Suprapubic skin (tissue), 4 donors: ENCODE results near the gene PRKCE. TPM values are rescaled to one million over a fixed set of nuclear protein-coding genes. Genes with fewer than 3 reads are reported as not detected.

Experiments used
- DNase-seq, 2 donors: peaks; one replicate each; pipeline ENCODE4 v3.0.0-alpha.2; 2019; ENCODE audit warnings: low spot score in 2 of 2
- H3K27ac ChIP-seq: fragments of 200-600 bp; sonication (generic); one replicate; pipeline ENCODE4 v1.5.1; 2019
- H3K27me3 ChIP-seq: fragments of 200-600 bp; sonication (generic); one replicate; pipeline ENCODE4 v1.5.1; 2019
- H3K36me3 ChIP-seq: fragments of 200-600 bp; sonication (generic); one replicate; pipeline ENCODE4 v1.5.1; 2019
- H3K4me1 ChIP-seq: fragments of 200-600 bp; sonication (generic); one replicate; pipeline ENCODE4 v1.5.1; 2019
- H3K4me3 ChIP-seq: fragments of 200-600 bp; sonication (generic); one replicate; pipeline ENCODE4 v1.5.1; 2019; ENCODE audit warnings: mild to moderate bottlenecking
- H3K9me3 ChIP-seq: fragments of 200-600 bp; sonication (generic); one replicate; pipeline ENCODE4 v1.5.1; 2019
- EP300 ChIP-seq: sonication (generic); formaldehyde crosslinking; IDR thresholded peaks from one replicate; pipeline ENCODE4 v1.6.1; 2017; ENCODE audit warnings: antibody characterized with exemption
- POLR2A ChIP-seq, 2 donors: fragments of 450-650 bp; IDR thresholded peaks; one replicate each; pipeline ENCODE4 v1.6.1; 2017; ENCODE audit warnings: antibody characterized with exemption in 2 of 2, mild to moderate bottlenecking in 2 of 2, moderate library complexity in 2 of 2
- POLR2AphosphoS5 ChIP-seq, 3 donors: sonication (generic); formaldehyde crosslinking; IDR thresholded peaks; one replicate each; pipeline ENCODE4 v1.6.1; 2017; ENCODE audit warnings: antibody characterized with exemption in 3 of 3
- WGBS: methylation state at CpG from one replicate; pipeline ENCODE4 v1.1.5; 2018; 5-methylcytosine and 5-hydroxymethylcytosine counted together
- total RNA-seq, 4 donors: library from RNA; depleted of rRNA; stranded (reverse); fragments of >200 nt; gene quantifications; one replicate each; pipeline ENCODE4 v1.1.0, GENCODE V29; 2016
- TF ChIP-seq, protein P1 (sequence below), 2 donors: fragments of 200-600 bp in 1 of 2; fragments of 450-650 bp in 1 of 2; sonication (generic) in 1 of 2; IDR thresholded peaks; one replicate each; pipeline ENCODE4 v1.5.1; 2016 to 2019; ENCODE audit warnings: antibody characterized with exemption in 2 of 2, mild to moderate bottlenecking in 1 of 2, moderate library complexity in 1 of 2

The PRKCE gene
- total RNA-seq, 4 donors from 2014 or later, result 7.9 to 18.3 (median 12.5) TPM

DNA sequence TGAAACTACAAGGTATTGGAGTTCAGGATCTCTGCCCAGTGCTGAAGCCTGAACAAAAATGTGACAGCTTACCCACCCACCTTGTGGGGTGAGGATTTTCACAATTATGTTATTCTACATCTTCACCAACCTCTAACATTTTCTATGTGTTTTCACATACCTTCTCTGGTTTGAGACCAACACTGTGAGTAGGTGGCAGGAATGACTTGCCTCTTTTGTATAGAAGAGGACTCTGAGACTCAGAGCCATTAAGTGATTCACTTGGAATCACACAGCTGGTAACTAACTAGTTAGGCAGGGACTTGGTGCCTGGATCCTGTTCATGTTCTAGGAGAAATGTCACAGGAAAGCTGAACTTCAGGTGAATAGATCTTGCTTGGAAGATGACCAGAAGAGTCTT lies 25.7 kb upstream of the PRKCE start:
- Histone ChIP-seq H3K27me3 (no peaks in the 10 kb centered on the region), H3K4me1 (no peaks in the 10 kb centered on the region), H3K27ac (no peak overlapping the region), H3K4me3 (no peak overlapping the region), H3K36me3 (no peaks in the 10 kb centered on the region), H3K9me3 (no peaks in the 10 kb centered on the region)
- no peak for DNase-seq
- TF ChIP-seq POLR2AphosphoS5 (IDR thresholded peaks at IDR 0.05), result no peak
- TF ChIP-seq POLR2A (IDR thresholded peaks at IDR 0.05), result no peak
- TF ChIP-seq, protein P1, sequence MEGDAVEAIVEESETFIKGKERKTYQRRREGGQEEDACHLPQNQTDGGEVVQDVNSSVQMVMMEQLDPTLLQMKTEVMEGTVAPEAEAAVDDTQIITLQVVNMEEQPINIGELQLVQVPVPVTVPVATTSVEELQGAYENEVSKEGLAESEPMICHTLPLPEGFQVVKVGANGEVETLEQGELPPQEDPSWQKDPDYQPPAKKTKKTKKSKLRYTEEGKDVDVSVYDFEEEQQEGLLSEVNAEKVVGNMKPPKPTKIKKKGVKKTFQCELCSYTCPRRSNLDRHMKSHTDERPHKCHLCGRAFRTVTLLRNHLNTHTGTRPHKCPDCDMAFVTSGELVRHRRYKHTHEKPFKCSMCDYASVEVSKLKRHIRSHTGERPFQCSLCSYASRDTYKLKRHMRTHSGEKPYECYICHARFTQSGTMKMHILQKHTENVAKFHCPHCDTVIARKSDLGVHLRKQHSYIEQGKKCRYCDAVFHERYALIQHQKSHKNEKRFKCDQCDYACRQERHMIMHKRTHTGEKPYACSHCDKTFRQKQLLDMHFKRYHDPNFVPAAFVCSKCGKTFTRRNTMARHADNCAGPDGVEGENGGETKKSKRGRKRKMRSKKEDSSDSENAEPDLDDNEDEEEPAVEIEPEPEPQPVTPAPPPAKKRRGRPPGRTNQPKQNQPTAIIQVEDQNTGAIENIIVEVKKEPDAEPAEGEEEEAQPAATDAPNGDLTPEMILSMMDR (IDR thresholded peaks at IDR 0.05), result no peak
- no peak for TF ChIP-seq EP300

- H3K27me3 ChIP-seq, result no peaks in the 10 kb centered on the region
- no peaks in the 10 kb centered on the region for H3K36me3 ChIP-seq
- DNase-seq, result no peak
- H3K9me3 ChIP-seq, result no peaks in the 10 kb centered on the region
- 86% methylated on average over 8 of the region's 8 CpGs for WGBS
- no peaks in the 10 kb centered on the region for H3K4me1 ChIP-seq
- H3K4me3 ChIP-seq, result no peak overlapping the region
- no peak for TF ChIP-seq POLR2A (IDR thresholded peaks at IDR 0.05)
- H3K27ac ChIP-seq, result no peak overlapping the region
These were observed 24.9 kb upstream of the PRKCE start for GRCh38 chr2:45626387-45627221.

DNA sequence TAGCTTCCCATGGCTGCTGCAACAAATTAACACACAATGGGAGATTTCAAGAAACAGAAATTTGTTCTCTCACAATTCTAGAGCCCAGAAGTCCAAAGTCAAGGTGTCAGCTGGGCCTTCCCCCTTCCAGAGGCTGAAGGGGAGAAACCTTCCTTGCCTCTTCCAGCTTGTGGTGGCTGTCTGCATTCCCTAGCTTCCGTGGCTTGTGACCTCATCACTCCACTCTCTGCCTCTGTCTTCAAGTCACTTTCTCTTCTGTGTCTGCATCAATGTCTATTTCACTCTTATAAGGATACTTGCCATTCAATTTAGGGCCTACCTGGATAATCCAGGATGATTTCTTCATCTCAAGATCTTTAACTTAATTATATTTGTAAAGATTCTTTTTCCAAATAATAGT lies 23.6 kb upstream of the PRKCE start:
- H3K27me3 ChIP-seq, result no peaks in the 10 kb centered on the region
- H3K4me1 ChIP-seq, result no peaks in the 10 kb centered on the region
- 100% methylated on average over 1 of the region's 1 CpG for WGBS
- no peaks in the 10 kb centered on the region for H3K9me3 ChIP-seq
- TF ChIP-seq POLR2A (IDR thresholded peaks at IDR 0.05) (no peak), EP300 (no peak), POLR2AphosphoS5 (IDR thresholded peaks at IDR 0.05) (no peak)
- TF ChIP-seq, protein P1 (IDR thresholded peaks at IDR 0.05), result no peak
- no peak overlapping the region for H3K27ac ChIP-seq
- no peak overlapping the region for H3K4me3 ChIP-seq
- DNase-seq, result no peak
- H3K36me3 ChIP-seq, result no peaks in the 10 kb centered on the region

GRCh38 chr2:45629971-45630370 lies 21.5 kb upstream of the PRKCE start:
- Histone ChIP-seq H3K36me3 (no peaks in the 10 kb centered on the region), H3K27me3 (no peaks in the 10 kb centered on the region), H3K9me3 (no peaks in the 10 kb centered on the region), H3K4me1 (no peaks in the 10 kb centered on the region), H3K4me3 (no peak overlapping the region), H3K27ac (no peak overlapping the region)
- DNase-seq, result no peak
- WGBS, result 91% methylated on average over 1 of the region's 1 CpG
- TF ChIP-seq, protein P1 (IDR thresholded peaks at IDR 0.05), result no peak
- TF ChIP-seq POLR2AphosphoS5 (IDR thresholded peaks at IDR 0.05) (no peak), EP300 (no peak), POLR2A (IDR thresholded peaks at IDR 0.05) (no peak)

- no peak for TF ChIP-seq POLR2AphosphoS5 (IDR thresholded peaks at IDR 0.05)
These were observed 20.2 kb upstream of the PRKCE start for GRCh38 chr2:45631319-45631718.

GRCh38 chr2:45631955-45632354 lies 19.5 kb upstream of the PRKCE start:
- TF ChIP-seq EP300, result no peak
- no peak for TF ChIP-seq POLR2AphosphoS5 (IDR thresholded peaks at IDR 0.05)
- TF ChIP-seq POLR2A (IDR thresholded peaks at IDR 0.05), result no peak
- Histone ChIP-seq H3K36me3 (no peaks in the 10 kb centered on the region), H3K4me3 (no peak overlapping the region), H3K27ac (no peak overlapping the region), H3K9me3 (no peaks in the 10 kb centered on the region), H3K4me1 (no peaks in the 10 kb centered on the region), H3K27me3 (no peaks in the 10 kb centered on the region)
- DNase-seq, result no peak
- WGBS, result 85% methylated on average over 3 of the region's 3 CpGs

More at GRCh38 chr2:45631319-45631718, 20.2 kb upstream of the PRKCE start:
- H3K4me3 ChIP-seq, result no peak overlapping the region
- H3K27me3 ChIP-seq, result no peaks in the 10 kb centered on the region
- DNase-seq, result no peak
- H3K36me3 ChIP-seq, result no peaks in the 10 kb centered on the region
- WGBS, result 99% methylated on average over 3 of the region's 3 CpGs
- no peaks in the 10 kb centered on the region for H3K9me3 ChIP-seq
- no peaks in the 10 kb centered on the region for H3K4me1 ChIP-seq
- H3K27ac ChIP-seq, result no peak overlapping the region
